ENCODE data around the gene BLVRA. TPM values are rescaled to one million over a fixed set of nuclear protein-coding genes. Genes with fewer than 3 reads are reported as not detected.

Gene BLVRA, protein sequence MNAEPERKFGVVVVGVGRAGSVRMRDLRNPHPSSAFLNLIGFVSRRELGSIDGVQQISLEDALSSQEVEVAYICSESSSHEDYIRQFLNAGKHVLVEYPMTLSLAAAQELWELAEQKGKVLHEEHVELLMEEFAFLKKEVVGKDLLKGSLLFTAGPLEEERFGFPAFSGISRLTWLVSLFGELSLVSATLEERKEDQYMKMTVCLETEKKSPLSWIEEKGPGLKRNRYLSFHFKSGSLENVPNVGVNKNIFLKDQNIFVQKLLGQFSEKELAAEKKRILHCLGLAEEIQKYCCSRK
- 31.0 and 36.3 TPM in 2 replicates for total RNA-seq

DNA sequence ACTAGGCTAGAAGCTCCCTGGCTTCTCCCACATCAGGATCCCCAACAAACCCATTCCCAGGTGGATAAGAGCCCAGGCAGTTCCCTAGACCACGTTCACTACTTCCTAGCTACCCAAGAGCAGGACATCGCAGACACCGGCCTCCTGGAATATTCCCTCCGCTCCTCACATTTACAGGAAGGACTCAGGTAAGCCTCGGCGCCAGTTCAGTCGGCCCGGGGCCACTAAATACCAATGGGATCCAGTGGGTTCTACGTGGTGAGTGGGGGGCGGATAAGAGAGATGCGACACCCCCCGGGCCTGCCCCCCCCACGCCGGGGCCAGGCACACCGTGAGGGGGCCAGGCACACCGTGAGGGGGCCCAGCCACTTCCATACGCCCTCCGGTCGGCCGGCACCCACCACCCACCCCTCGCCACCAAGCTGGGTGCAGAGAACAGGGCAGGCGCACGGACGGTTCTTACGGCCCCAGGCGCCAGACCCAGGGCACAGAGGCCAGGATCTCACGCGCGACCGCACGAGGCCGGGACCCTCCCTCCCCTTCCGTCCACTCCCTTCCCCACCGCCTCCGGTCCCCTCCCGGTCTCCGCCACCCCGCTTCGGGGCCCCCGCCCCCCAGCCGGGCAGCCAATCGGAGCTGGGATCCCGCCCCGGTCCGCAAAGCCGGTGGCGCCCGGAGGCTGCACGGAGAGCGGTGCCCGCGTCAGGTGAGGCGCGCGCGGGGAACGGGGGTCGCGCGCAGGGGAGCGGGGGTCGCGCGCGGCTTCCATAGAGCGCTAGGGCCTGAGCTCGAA, at the start of gene BLVRA:
Gene BLVRA, plus strand, starts transcription at position 652 of the 793 bp plus-strand sequence. CDS start 12,479 bp downstream, outside the sequence.

DNA sequence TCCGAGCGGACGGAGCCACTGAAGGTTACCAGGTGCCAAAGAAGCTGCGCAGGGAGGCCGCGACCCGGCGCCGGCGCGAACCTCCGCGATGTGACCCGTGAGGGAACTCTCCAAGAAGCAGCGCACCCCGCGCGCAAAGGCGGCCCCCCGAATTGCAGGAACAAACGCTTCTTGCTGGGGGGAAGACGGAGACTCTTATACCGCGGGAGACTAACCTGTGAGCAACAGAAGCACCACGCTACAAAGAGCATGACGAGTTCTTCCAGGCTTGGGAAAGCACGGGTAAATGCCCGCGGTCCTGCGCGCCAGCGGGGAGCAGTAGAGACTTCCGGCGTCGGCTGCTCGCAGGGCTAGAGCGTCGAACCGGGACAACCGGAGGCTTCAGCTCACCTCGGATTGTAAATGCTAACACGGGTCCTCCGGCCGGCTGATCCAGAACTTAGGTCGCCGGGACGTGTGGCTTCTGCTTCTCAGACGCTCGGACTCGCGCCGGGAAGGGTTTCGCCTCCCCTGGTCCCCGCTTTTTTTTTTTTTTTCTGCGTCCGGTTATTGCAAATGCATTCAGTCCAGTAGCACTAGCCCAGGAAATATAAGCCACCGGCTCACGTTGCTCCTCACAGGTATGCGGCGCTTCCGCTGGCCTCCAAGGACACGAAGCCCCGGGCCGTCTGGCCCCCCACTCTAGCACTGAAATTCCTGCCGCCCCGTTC, 29.1 kb upstream of the BLVRA start, which contains the start of gene COA1:
Gene COA1, minus strand, starts transcription at position 310 of the 710 bp plus-strand sequence. CDS start 80,909 bp downstream, outside the sequence.

Other genes starting within 250 kb of the BLVRA start
- 87.5 and 160 TPM in 2 replicates for gene STK17A, start 175.6 kb upstream of the BLVRA start, total RNA-seq
- 40.6 and 43.8 TPM in 2 replicates for gene COA1, start 29.2 kb upstream of the BLVRA start, total RNA-seq
- 82.7 and 88.0 TPM in 2 replicates for gene MRPS24, start 110.8 kb downstream of the BLVRA start, total RNA-seq
- gene URGCP, start 147.9 kb downstream of the BLVRA start, total RNA-seq, result 28.9 and 37.1 TPM in 2 replicates
- 17.6 and 22.9 TPM in 2 replicates for gene UBE2D4, start 167.8 kb downstream of the BLVRA start, total RNA-seq
- gene SPDYE1, start 239.2 kb downstream of the BLVRA start, total RNA-seq, result not detected in 2 replicates